CD4-positive, CD25-positive, alpha-beta regulatory T cell (primary cell): ENCODE measurements around the gene MDGA2. TPM values are rescaled to one million over a fixed set of nuclear protein-coding genes. Genes with fewer than 3 reads are reported as not detected.

Experiments used
- ATAC-seq, 2 donors: fragments of 150-1000 bp; cut with Tn5 transposase; one replicate each; pipeline ENCODE4 v1.10.0; 2021; ENCODE audit warnings: low read depth in 2 of 2, moderate number of reproducible peaks in 2 of 2, moderate library complexity in 1 of 2
- DNase-seq, 3 donors: peaks; one replicate each; pipeline versions ENCODE4 v3.0.0 to v3.0.0-alpha.2; 2012 to 2022; ENCODE audit warnings: mixed read lengths in 1 of 3
- H3K27ac ChIP-seq: one replicate; pipeline ENCODE4 v1.7.0; 2013; ENCODE audit warnings: mild to moderate bottlenecking, low read length; ENCODE audit not compliant: insufficient read depth, poor library complexity, severe bottlenecking
- H3K27me3 ChIP-seq: one replicate; pipeline ENCODE4 v1.7.0; 2013; ENCODE audit warnings: low read length; ENCODE audit not compliant: control insufficient read depth, insufficient read depth
- H3K36me3 ChIP-seq: one replicate; pipeline ENCODE4 v1.7.0; 2013; ENCODE audit warnings: mild to moderate bottlenecking, low read length, moderate library complexity; ENCODE audit not compliant: control insufficient read depth, insufficient read depth
- H3K4me1 ChIP-seq: 2 replicates; pipeline ENCODE4 v1.7.0; 2013; ENCODE audit warnings: mild to moderate bottlenecking, low read length; ENCODE audit not compliant: insufficient read depth, control insufficient read depth, poor library complexity, severe bottlenecking
- H3K4me3 ChIP-seq: one replicate; pipeline ENCODE4 v1.7.0; 2013; ENCODE audit warnings: low read depth, mild to moderate bottlenecking, low read length, moderate library complexity
- H3K9me3 ChIP-seq, 2 experiments: 1 replicate in 1 of 2; 2 replicates in 1 of 2; pipeline ENCODE4 v1.7.0; 2013; ENCODE audit warnings: low read length in 2 of 2, mild to moderate bottlenecking in 1 of 2, moderate library complexity in 1 of 2; ENCODE audit not compliant: control insufficient read depth in 2 of 2
- H3K27ac Mint-ChIP-seq, 3 donors: one replicate each; pipeline ENCODE4 v1.8.0; 2020 to 2022; ENCODE audit warnings: mild to moderate bottlenecking in 3 of 3, mixed read lengths in 3 of 3, moderate library complexity in 2 of 3
- H3K27me3 Mint-ChIP-seq: one replicate; pipeline ENCODE4 v1.8.0; 2022; ENCODE audit warnings: mild to moderate bottlenecking, mixed read lengths
- H3K36me3 Mint-ChIP-seq: one replicate; pipeline ENCODE4 v1.8.0; 2020; ENCODE audit warnings: mixed read lengths
- H3K4me1 Mint-ChIP-seq, 4 donors: one replicate each; pipeline ENCODE4 v1.8.0; 2020 to 2022; ENCODE audit warnings: mixed read lengths in 4 of 4, mild to moderate bottlenecking in 1 of 4
- H3K4me3 Mint-ChIP-seq, 4 donors: one replicate each; pipeline ENCODE4 v1.8.0; 2020 to 2022; ENCODE audit warnings: mild to moderate bottlenecking in 4 of 4, mixed read lengths in 4 of 4, moderate library complexity in 3 of 4
- H3K9me3 Mint-ChIP-seq, 7 donors: one replicate each; pipeline ENCODE4 v1.8.0; 2020 to 2022; ENCODE audit warnings: mixed read lengths in 7 of 7, mild to moderate bottlenecking in 3 of 7, moderate library complexity in 2 of 7
- polyA plus RNA-seq, 4 donors: library from polyadenylated mRNA; unstranded; fragments of 300-500 nt; fragmentation: Illumina TruSeq; gene quantifications; one replicate each; pipeline ENCODE4 v1.2.3, GENCODE V29; 2021
- total RNA-seq: library from RNA; stranded (reverse); gene quantifications from one replicate; pipeline ENCODE4 v1.2.3, GENCODE V29; 2022

The MDGA2 gene
- total and polyA plus RNA-seq, 5 donors from 2014 or later, result not detected

GRCh38 chr14:47102472-47102871 lies 572.9 kb downstream of the MDGA2 start:
- H3K27me3 ChIP-seq, result no peaks in the 10 kb centered on the region
- Mint-ChIP-seq H3K9me3 (peaks cover 0 to 15% (median 5%) of the 10 kb centered on the region in 7 donors), H3K4me3 (no peak overlapping the region), H3K27ac (no peak overlapping the region), H3K4me1 (no peaks in the 10 kb centered on the region), H3K27me3 (no peaks in the 10 kb centered on the region), H3K36me3 (no peaks in the 10 kb centered on the region)
- H3K4me1 ChIP-seq, result no peaks in the 10 kb centered on the region
- DNase-seq, result no peak
- H3K27ac ChIP-seq, result no peak overlapping the region
- ATAC-seq, result no peak
- H3K9me3 ChIP-seq, result peaks cover 0 to 4% of the 10 kb centered on the region in 2 experiments
- H3K4me3 ChIP-seq, result no peak overlapping the region
- H3K36me3 ChIP-seq, result no peaks in the 10 kb centered on the region

- no peaks in the 10 kb centered on the region for H3K27me3 Mint-ChIP-seq
- no peak overlapping the region for H3K27ac Mint-ChIP-seq
- no peaks in the 10 kb centered on the region for H3K4me1 Mint-ChIP-seq
- H3K4me3 ChIP-seq, result no peak overlapping the region
- H3K9me3 Mint-ChIP-seq, result peaks cover 1 to 13% (median 5%) of the 10 kb centered on the region in 7 donors
- no peak overlapping the region for H3K4me3 Mint-ChIP-seq
- H3K27ac ChIP-seq, result no peak overlapping the region
- H3K27me3 ChIP-seq, result no peaks in the 10 kb centered on the region
- H3K9me3 ChIP-seq, result peaks cover 0 to 3% of the 10 kb centered on the region in 2 experiments
- DNase-seq, result no peak
- H3K36me3 ChIP-seq, result no peaks in the 10 kb centered on the region
- no peaks in the 10 kb centered on the region for H3K36me3 Mint-ChIP-seq
- no peaks in the 10 kb centered on the region for H3K4me1 ChIP-seq
- no peak for ATAC-seq
Measured at GRCh38 chr14:47085678-47086077, 589.7 kb downstream of the MDGA2 start.

GRCh38 chr14:47065326-47065725 lies 610.1 kb downstream of the MDGA2 start:
- Mint-ChIP-seq H3K27me3 (no peaks in the 10 kb centered on the region), H3K27ac (no peak overlapping the region), H3K36me3 (no peaks in the 10 kb centered on the region), H3K4me3 (no peak overlapping the region), H3K4me1 (no peaks in the 10 kb centered on the region), H3K9me3 (peaks cover 2 to 19% (median 3%) of the 10 kb centered on the region in 7 donors)
- Histone ChIP-seq H3K9me3 (peaks cover 0 to 5% of the 10 kb centered on the region in 2 experiments), H3K4me1 (no peaks in the 10 kb centered on the region), H3K27ac (no peak overlapping the region), H3K4me3 (no peak overlapping the region), H3K36me3 (no peaks in the 10 kb centered on the region), H3K27me3 (no peaks in the 10 kb centered on the region)
- DNase-seq (no peak), ATAC-seq (no peak)

- H3K27ac ChIP-seq, result no peak overlapping the region
- Mint-ChIP-seq H3K27me3 (no peaks in the 10 kb centered on the region), H3K9me3 (peaks cover 2 to 29% (median 4%) of the 10 kb centered on the region in 7 donors), H3K27ac (no peak overlapping the region), H3K4me1 (no peaks in the 10 kb centered on the region), H3K4me3 (no peak overlapping the region), H3K36me3 (no peaks in the 10 kb centered on the region)
- DNase-seq (no peak), ATAC-seq (no peak)
- H3K4me3 ChIP-seq, result no peak overlapping the region
- no peaks in the 10 kb centered on the region for H3K4me1 ChIP-seq
- no peaks in the 10 kb centered on the region for H3K36me3 ChIP-seq
- H3K27me3 ChIP-seq, result no peaks in the 10 kb centered on the region
- H3K9me3 ChIP-seq, result no peaks in the 10 kb centered on the region
Measured at GRCh38 chr14:47060050-47060449, 615.4 kb downstream of the MDGA2 start.

- no peaks in the 10 kb centered on the region for H3K27me3 Mint-ChIP-seq
- no peaks in the 10 kb centered on the region for H3K4me1 Mint-ChIP-seq
- DNase-seq (no peak), ATAC-seq (no peak)
- Histone ChIP-seq H3K9me3 (peaks cover 0 to 2% of the 10 kb centered on the region in 2 experiments), H3K4me1 (no peaks in the 10 kb centered on the region), H3K27ac (no peak overlapping the region), H3K27me3 (no peaks in the 10 kb centered on the region), H3K36me3 (no peaks in the 10 kb centered on the region), H3K4me3 (no peak overlapping the region)
- peaks cover 4 to 37% (median 7%) of the 10 kb centered on the region in 7 donors for H3K9me3 Mint-ChIP-seq
- no peaks in the 10 kb centered on the region for H3K36me3 Mint-ChIP-seq
- H3K4me3 Mint-ChIP-seq, result no peak overlapping the region
- no peak overlapping the region for H3K27ac Mint-ChIP-seq
Measured at GRCh38 chr14:47057364-47057763, 618.0 kb downstream of the MDGA2 start.

- Mint-ChIP-seq H3K27ac (no peak overlapping the region), H3K9me3 (peaks cover 0 to 9% (median 4%) of the 10 kb centered on the region in 7 donors), H3K36me3 (no peaks in the 10 kb centered on the region), H3K4me1 (no peaks in the 10 kb centered on the region), H3K4me3 (no peak overlapping the region), H3K27me3 (no peaks in the 10 kb centered on the region)
- Histone ChIP-seq H3K27me3 (no peaks in the 10 kb centered on the region), H3K9me3 (no peaks in the 10 kb centered on the region), H3K4me3 (no peak overlapping the region), H3K36me3 (no peaks in the 10 kb centered on the region), H3K4me1 (no peaks in the 10 kb centered on the region), H3K27ac (no peak overlapping the region)
- no peak for DNase-seq
- no peak for ATAC-seq
Measured at GRCh38 chr14:47044841-47045240, 630.6 kb downstream of the MDGA2 start.

- no peak for ATAC-seq
- Mint-ChIP-seq H3K4me1 (no peaks in the 10 kb centered on the region), H3K27ac (no peak overlapping the region), H3K9me3 (peaks cover 0 to 13% (median 4%) of the 10 kb centered on the region in 7 donors), H3K4me3 (no peak overlapping the region), H3K27me3 (no peaks in the 10 kb centered on the region), H3K36me3 (no peaks in the 10 kb centered on the region)
- Histone ChIP-seq H3K4me3 (no peak overlapping the region), H3K4me1 (no peaks in the 10 kb centered on the region), H3K9me3 (no peaks in the 10 kb centered on the region), H3K27me3 (no peaks in the 10 kb centered on the region), H3K27ac (no peak overlapping the region), H3K36me3 (no peaks in the 10 kb centered on the region)
- no peak for DNase-seq
Measured at GRCh38 chr14:47040550-47040949, 634.9 kb downstream of the MDGA2 start.

GRCh38 chr14:47039336-47039735 lies 636.1 kb downstream of the MDGA2 start:
- Histone ChIP-seq H3K4me3 (no peak overlapping the region), H3K27ac (no peak overlapping the region), H3K36me3 (no peaks in the 10 kb centered on the region), H3K4me1 (no peaks in the 10 kb centered on the region), H3K27me3 (no peaks in the 10 kb centered on the region), H3K9me3 (peaks cover 0 to 2% of the 10 kb centered on the region in 2 experiments)
- Mint-ChIP-seq H3K4me3 (no peak overlapping the region), H3K36me3 (no peaks in the 10 kb centered on the region), H3K9me3 (peaks cover 0 to 12% (median 2%) of the 10 kb centered on the region in 7 donors), H3K27ac (no peak overlapping the region), H3K27me3 (no peaks in the 10 kb centered on the region), H3K4me1 (no peaks in the 10 kb centered on the region)
- DNase-seq (no peak), ATAC-seq (no peak)
